NCI-H69 (cell line): ENCODE results near the gene SCAPER.
"Not testable (repeated sequence)": the region's sequence is repeated elsewhere in the genome, so short reads cannot be mapped to it uniquely, and the experiment has no call there.

Experiments used
- DNase-seq: peaks from one replicate; lab custom pipeline; 2025; lab: John Stamatoyannopoulos, UW

SCAPER gene

GRCh38 chr15:76772776-76773175 lies 132.4 kb downstream of the SCAPER start:
- DNase-seq = no peak

- no peak for DNase-seq
Measured at GRCh38 chr15:76764004-76764403, 141.1 kb downstream of the SCAPER start.

GRCh38 chr15:76763554-76763953 lies 141.6 kb downstream of the SCAPER start:
- DNase-seq = no peak

GRCh38 chr15:76756381-76756780 lies 148.8 kb downstream of the SCAPER start:
- no peak for DNase-seq

GRCh38 chr15:76753771-76754170 lies 151.4 kb downstream of the SCAPER start:
- no peak for DNase-seq

GRCh38 chr15:76753131-76753530 lies 152.0 kb downstream of the SCAPER start:
- DNase-seq = no peak

- no peak for DNase-seq
Measured at GRCh38 chr15:76752549-76752948, 152.6 kb downstream of the SCAPER start.

- no peak for DNase-seq
Measured at GRCh38 chr15:76737573-76737972, 167.6 kb downstream of the SCAPER start.

- DNase-seq = peak; percentile 0
Measured at GRCh38 chr15:76732321-76732720, 172.8 kb downstream of the SCAPER start.

GRCh38 chr15:76730262-76730661 lies 174.9 kb downstream of the SCAPER start:
- no peak for DNase-seq

GRCh38 chr15:76718863-76719262 lies 186.3 kb downstream of the SCAPER start:
- DNase-seq = no peak

- DNase-seq = no peak
Measured at GRCh38 chr15:76714950-76715349, 190.2 kb downstream of the SCAPER start.

GRCh38 chr15:76711351-76711827 lies 193.8 kb downstream of the SCAPER start:
- DNase-seq = no peak

GRCh38 chr15:76704032-76704431 lies 201.1 kb downstream of the SCAPER start:
- not testable (repeated sequence) for DNase-seq

GRCh38 chr15:76696840-76697239 lies 208.3 kb downstream of the SCAPER start:
- no peak for DNase-seq

- not testable (repeated sequence) for DNase-seq
Measured at GRCh38 chr15:76692546-76692945, 212.6 kb downstream of the SCAPER start.

- not testable (repeated sequence) for DNase-seq
Measured at GRCh38 chr15:76687592-76687991, 217.5 kb downstream of the SCAPER start.

GRCh38 chr15:76684002-76684401 lies 221.1 kb downstream of the SCAPER start:
- DNase-seq = no peak

GRCh38 chr15:76682833-76683232 lies 222.3 kb downstream of the SCAPER start:
- no peak for DNase-seq

- no peak for DNase-seq
Measured at GRCh38 chr15:76682259-76682658, 222.9 kb downstream of the SCAPER start.

GRCh38 chr15:76678766-76679165 lies 226.4 kb downstream of the SCAPER start:
- DNase-seq = no peak

GRCh38 chr15:76674883-76675282 lies 230.3 kb downstream of the SCAPER start:
- DNase-seq = no peak

- no peak for DNase-seq
Measured at GRCh38 chr15:76669521-76670207, 235.5 kb downstream of the SCAPER start.

GRCh38 chr15:76668900-76669299 lies 236.2 kb downstream of the SCAPER start:
- no peak for DNase-seq
